GM12878 (cell line): ENCODE results near the gene B3GALT6. TPM values are rescaled to one million over a fixed set of nuclear protein-coding genes. Genes with fewer than 3 reads are reported as not detected.

ENCODE experiments used
- ATAC-seq: fragments of 200-7000 bp; cut with Tn5 transposase; 3 replicates; pipeline ENCODE4 v1.9.1; 2020; ENCODE audit warnings: mild to moderate bottlenecking, moderate library complexity
- BruUV-seq: library from RNA; stranded (reverse); fragments of 400-500 nt; replicated peaks from 2 replicates; lab custom pipeline; 2021; lab: Mats Ljungman, UMichigan
- CTCF ChIA-PET: fragments of 300-600 bp; sonication (Branson Sonifier 250); formaldehyde crosslinking; extraction: SDS; loops from one replicate; lab custom pipeline; 2021; ENCODE audit warnings: inconsistent platforms; lab: Yijun Ruan, JAX
- POLR2A ChIA-PET: fragments of 350-600 bp; formaldehyde crosslinking; extraction: SDS; loops from one replicate; lab custom pipeline; 2021; ENCODE audit warnings: inconsistent platforms; lab: Charles Lee
- RAD21 ChIA-PET: fragments of 300-600 bp; sonication (Branson Sonifier 250); formaldehyde crosslinking; loops from one replicate; lab custom pipeline; 2023; ENCODE audit warnings: antibody characterized with exemption; ENCODE audit not compliant: unreplicated experiment; lab: Charles Lee
- SMC1A ChIA-PET: fragments of 300-600 bp; sonication (Branson Sonifier 250); formaldehyde crosslinking; loops from one replicate; lab custom pipeline; 2023; ENCODE audit not compliant: unreplicated experiment, uncharacterized antibody; lab: Charles Lee
- DNase-seq: peaks from one replicate; pipeline ENCODE4 v3.0.0-alpha.2; 2011; ENCODE audit warnings: low read depth, low spot score
- FAIRE-seq: peaks from 3 replicates; lab custom pipeline; 2011; peaks lifted over from hg19 to GRCh38; lab: Jason Lieb, UNC
- H2AFZ ChIP-seq: 2 replicates; pipeline ENCODE4 v1.6.0; 2011; ENCODE audit warnings: low read depth, low read length, control low read depth; ENCODE audit not compliant: control insufficient read depth
- H3K27ac ChIP-seq: 2 replicates; pipeline ENCODE4 v1.5.1; 2011; ENCODE audit warnings: control low read depth; ENCODE audit not compliant: control insufficient read depth, insufficient read depth
- H3K27me3 ChIP-seq, 2 experiments: replicated peaks in 1 of 2; 2 replicates each; pipeline versions ENCODE4 v1.6.0 to v1.6.1; 2011; ENCODE audit warnings: low read length in 1 of 2; ENCODE audit not compliant: control insufficient read depth in 2 of 2, insufficient read depth in 2 of 2
- H3K36me3 ChIP-seq, 2 experiments: 2 replicates each; pipeline ENCODE4 v1.5.1; 2011; ENCODE audit warnings: low read length in 1 of 2; ENCODE audit not compliant: control insufficient read depth in 2 of 2, insufficient read depth in 2 of 2
- H3K4me1 ChIP-seq: 2 replicates; pipeline ENCODE4 v1.6.1; 2011; ENCODE audit warnings: mild to moderate bottlenecking, low read length, moderate library complexity, mixed read lengths; ENCODE audit not compliant: control insufficient read depth, insufficient read depth
- H3K4me2 ChIP-seq: 2 replicates; pipeline ENCODE4 v1.6.0; 2011; ENCODE audit warnings: control low read depth; ENCODE audit not compliant: control insufficient read depth, insufficient read depth
- H3K4me3 ChIP-seq: fragments of 200-600 bp; sonication (generic); 2 replicates; pipeline ENCODE4 v1.5.1; 2016
- H3K79me2 ChIP-seq: 2 replicates; pipeline ENCODE4 v1.6.0; 2011; ENCODE audit warnings: low read length; ENCODE audit not compliant: control insufficient read depth, insufficient read depth
- H3K9ac ChIP-seq: 2 replicates; pipeline ENCODE4 v1.8.0; 2011; ENCODE audit warnings: low read length, control low read depth, mixed read lengths; ENCODE audit not compliant: control insufficient read depth, insufficient read depth
- H3K9me3 ChIP-seq: replicated peaks from 3 replicates; pipeline ENCODE4 v1.5.1; 2011; ENCODE audit warnings: mild to moderate bottlenecking, low read length; ENCODE audit not compliant: control insufficient read depth, insufficient read depth
- H4K20me1 ChIP-seq: 2 replicates; pipeline ENCODE4 v1.6.0; 2011; ENCODE audit not compliant: control insufficient read depth, insufficient read depth
- ATF7 ChIP-seq: fragments of 450-650 bp; IDR thresholded peaks from 2 replicates; pipeline ENCODE4 v1.6.1; 2016; ENCODE audit warnings: low read depth, mild to moderate bottlenecking
- BMI1 ChIP-seq: fragments of 450-650 bp; IDR thresholded peaks from 2 replicates; pipeline ENCODE4 v1.6.1; 2016; ENCODE audit warnings: mild to moderate bottlenecking, moderate library complexity, borderline replicate concordance
- CBX5 ChIP-seq: sonication (generic); IDR thresholded peaks from 2 replicates; pipeline ENCODE4 v1.6.1; 2016; ENCODE audit warnings: low read depth, moderate library complexity, mild to moderate bottlenecking, inconsistent platforms
- CHD1 ChIP-seq: IDR thresholded peaks from 2 replicates; pipeline ENCODE4 v1.6.1; 2012; ENCODE audit warnings: low read depth, low read length, improper control_type of control experiment
- EZH2 ChIP-seq: IDR thresholded peaks from 2 replicates; pipeline ENCODE4 v1.6.1; 2012; ENCODE audit warnings: low read depth, mild to moderate bottlenecking, control low read depth, inconsistent platforms, low read length, borderline replicate concordance; ENCODE audit not compliant: control insufficient read depth
- JUNB ChIP-seq: IDR thresholded peaks from 2 replicates; pipeline ENCODE4 v1.6.1; 2016; ENCODE audit warnings: antibody characterized with exemption, mild to moderate bottlenecking
- NR2C1 ChIP-seq: fragments of 450-650 bp; IDR thresholded peaks from 2 replicates; pipeline ENCODE4 v1.6.1; 2017; ENCODE audit warnings: antibody characterized with exemption, mild to moderate bottlenecking, moderate library complexity
- NR2C2 ChIP-seq: IDR thresholded peaks from 2 replicates; pipeline ENCODE4 v1.6.1; 2011; ENCODE audit warnings: borderline replicate concordance, low read depth; ENCODE audit not compliant: control insufficient read depth, insufficient read length
- NR2F1 ChIP-seq: fragments of 450-650 bp; conservative IDR thresholded peaks from 2 replicates; pipeline ENCODE4 v1.6.1; 2017; ENCODE audit warnings: mild to moderate bottlenecking
- POLR2AphosphoS5 ChIP-seq: IDR thresholded peaks from 2 replicates; pipeline ENCODE4 v1.6.1; 2011; ENCODE audit warnings: mild to moderate bottlenecking, low read length, inconsistent platforms
- POU2F2 ChIP-seq: IDR thresholded peaks from 3 replicates; pipeline ENCODE4 v1.6.1; 2011; ENCODE audit warnings: low read depth, mild to moderate bottlenecking, low read length, borderline replicate concordance
- SMAD1 ChIP-seq: fragments of 450-650 bp; IDR thresholded peaks from 2 replicates; pipeline ENCODE4 v1.6.1; 2018; ENCODE audit warnings: mild to moderate bottlenecking, low read depth; ENCODE audit not compliant: partially characterized antibody
- SMARCA5 ChIP-seq: fragments of 450-650 bp; IDR thresholded peaks from 2 replicates; pipeline ENCODE4 v1.6.1; 2017; ENCODE audit warnings: mild to moderate bottlenecking
- ZBED1 ChIP-seq: IDR thresholded peaks from 2 replicates; pipeline ENCODE4 v1.6.1; 2016; ENCODE audit warnings: borderline replicate concordance
- WGBS: methylation state at CpG from one replicate; pipeline ENCODE4 v1.1.6; 2016; ENCODE audit warnings: low lambda C conversion rate; ENCODE audit not compliant: insufficient replicate concordance, insufficient coverage; ENCODE audit errors: missing lambda C conversion rate; 5-methylcytosine and 5-hydroxymethylcytosine counted together
- in situ Hi-C: fragments of 300-500 bp; cut with MboI; formaldehyde crosslinking; loops from 9 replicates; pipeline ENCODE4 v1.14.3; 2018; ENCODE audit warnings: mixed read lengths
- intact Hi-C: fragments of 100-400 bp; cut with micrococcal nuclease; formaldehyde crosslinking; loops from one replicate; pipeline ENCODE4 v1.14.2; 2022; ENCODE audit not compliant: unreplicated experiment
- polyA plus RNA-seq, 11 experiments: library from polyadenylated mRNA; depleted of rRNA in 4 of 11; unstranded in 6 of 11; stranded (reverse) in 5 of 11; fragments of >200 nt; fragmentation: Nextera tagmentation in 4 of 11; fragmentation: Illumina TruSeq in 1 of 11; extraction: Ambion mirVana in 4 of 11; extraction: Trizol in 1 of 11; gene quantifications; 1 replicate in 1 of 11; 2 replicates in 10 of 11; pipeline versions ENCODE4 v1.2.1 to v1.2.3, GENCODE V29; 2011 to 2016; ENCODE audit warnings: inconsistent platforms in 2 of 11, missing spikeins in 2 of 11, low read depth in 1 of 11
- total RNA-seq, 4 experiments: library from RNA; depleted of rRNA in 3 of 4; stranded (reverse); fragments of >200 nt in 3 of 4; fragmentation: Illumina TruSeq in 1 of 4; extraction: Trizol in 1 of 4; gene quantifications; 2 replicates each; pipeline versions ENCODE4 v1.2.1 to v1.2.3, GENCODE V29; 2013 to 2021
- TF ChIP-seq, protein P1 (sequence below): fragments of 450-650 bp; IDR thresholded peaks from 2 replicates; pipeline ENCODE4 v1.6.1; 2016; ENCODE audit warnings: mild to moderate bottlenecking, moderate library complexity, borderline replicate concordance
- TF ChIP-seq, protein P2 (sequence below): IDR thresholded peaks from 2 replicates; pipeline ENCODE4 v1.6.1; 2011; ENCODE audit warnings: borderline replicate concordance, low read depth, mild to moderate bottlenecking, moderate library complexity, mixed read lengths, low read length; ENCODE audit not compliant: insufficient read depth; ENCODE audit errors: extremely low read length

B3GALT6 gene
- total and polyA plus RNA-seq, 10 of the 15 experiments (the other 5 are each of a cell fraction or from before 2014, with no cell fraction given): 0.53 to 20.8 (median 4.5) TPM

- TF ChIP-seq, protein P1, sequence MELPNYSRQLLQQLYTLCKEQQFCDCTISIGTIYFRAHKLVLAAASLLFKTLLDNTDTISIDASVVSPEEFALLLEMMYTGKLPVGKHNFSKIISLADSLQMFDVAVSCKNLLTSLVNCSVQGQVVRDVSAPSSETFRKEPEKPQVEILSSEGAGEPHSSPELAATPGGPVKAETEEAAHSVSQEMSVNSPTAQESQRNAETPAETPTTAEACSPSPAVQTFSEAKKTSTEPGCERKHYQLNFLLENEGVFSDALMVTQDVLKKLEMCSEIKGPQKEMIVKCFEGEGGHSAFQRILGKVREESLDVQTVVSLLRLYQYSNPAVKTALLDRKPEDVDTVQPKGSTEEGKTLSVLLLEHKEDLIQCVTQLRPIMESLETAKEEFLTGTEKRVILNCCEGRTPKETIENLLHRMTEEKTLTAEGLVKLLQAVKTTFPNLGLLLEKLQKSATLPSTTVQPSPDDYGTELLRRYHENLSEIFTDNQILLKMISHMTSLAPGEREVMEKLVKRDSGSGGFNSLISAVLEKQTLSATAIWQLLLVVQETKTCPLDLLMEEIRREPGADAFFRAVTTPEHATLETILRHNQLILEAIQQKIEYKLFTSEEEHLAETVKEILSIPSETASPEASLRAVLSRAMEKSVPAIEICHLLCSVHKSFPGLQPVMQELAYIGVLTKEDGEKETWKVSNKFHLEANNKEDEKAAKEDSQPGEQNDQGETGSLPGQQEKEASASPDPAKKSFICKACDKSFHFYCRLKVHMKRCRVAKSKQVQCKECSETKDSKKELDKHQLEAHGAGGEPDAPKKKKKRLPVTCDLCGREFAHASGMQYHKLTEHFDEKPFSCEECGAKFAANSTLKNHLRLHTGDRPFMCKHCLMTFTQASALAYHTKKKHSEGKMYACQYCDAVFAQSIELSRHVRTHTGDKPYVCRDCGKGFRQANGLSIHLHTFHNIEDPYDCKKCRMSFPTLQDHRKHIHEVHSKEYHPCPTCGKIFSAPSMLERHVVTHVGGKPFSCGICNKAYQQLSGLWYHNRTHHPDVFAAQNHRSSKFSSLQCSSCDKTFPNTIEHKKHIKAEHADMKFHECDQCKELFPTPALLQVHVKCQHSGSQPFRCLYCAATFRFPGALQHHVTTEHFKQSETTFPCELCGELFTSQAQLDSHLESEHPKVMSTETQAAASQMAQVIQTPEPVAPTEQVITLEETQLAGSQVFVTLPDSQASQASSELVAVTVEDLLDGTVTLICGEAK: no peak
- TF ChIP-seq CHD1: no peak
- no peak for TF ChIP-seq POLR2AphosphoS5
- TF ChIP-seq ATF7: no peak
- no peak for TF ChIP-seq SMAD1
- TF ChIP-seq NR2F1: no peak
Observed at GRCh38 chr1:1274299-1274930, 42.4 kb downstream of the B3GALT6 start (continued).

DNA sequence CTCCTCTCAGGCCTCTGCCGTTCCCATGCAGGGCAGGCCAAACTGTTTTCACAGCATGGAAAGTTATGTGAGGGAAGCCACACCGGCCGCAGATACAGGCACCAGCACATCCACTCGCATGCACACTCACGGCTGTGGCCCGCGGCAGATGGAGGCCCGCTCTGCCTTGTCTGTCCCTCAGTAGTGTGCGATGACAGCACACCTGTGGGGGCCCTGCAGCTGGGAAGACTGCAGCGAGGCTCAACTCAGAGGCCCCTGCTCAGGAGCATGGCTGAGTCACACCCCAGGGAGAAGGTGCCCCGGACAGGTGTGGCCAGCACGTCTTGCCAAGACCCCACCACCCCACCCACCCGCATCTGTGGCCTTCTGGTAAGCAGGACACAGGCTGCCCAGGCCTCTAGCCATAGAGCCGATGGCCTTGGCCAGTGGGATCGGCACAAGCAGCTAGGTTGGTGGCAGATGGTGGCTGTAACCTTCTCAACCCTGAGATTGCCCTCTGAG, 42.9 kb downstream of the B3GALT6 start:
- Histone ChIP-seq H3K27ac (no peak overlapping the region), H3K79me2 (peaks cover 36% of the 10 kb centered on the region), H3K4me1 (peaks cover 18% of the 10 kb centered on the region), H4K20me1 (peaks cover 4% of the 10 kb centered on the region; the same call in 1 of the 2 replicates), H2AFZ (no peak overlapping the region), H3K4me3 (no peak overlapping the region), H3K4me2 (no peak overlapping the region), H3K27me3 (no peaks in the 10 kb centered on the region), H3K36me3 (peaks cover 0 to 4% of the 10 kb centered on the region in 2 experiments; a peak in 1 of 4 replicates), H3K9ac (no peak overlapping the region), H3K9me3 (no peaks in the 10 kb centered on the region)
- ChIA-PET POLR2A (no interaction called here), CTCF (interaction anchor here (0.6 to 1.0 kb wide), 2 partner anchors 14 to 154 kb away, joined by 3 to 4 read pairs; no protein-coding TSS in a partner anchor), RAD21 (no interaction called here), SMC1A (no interaction called here)
- in situ Hi-C loops: no loop called here
- WGBS: 94% methylated on average over 15 of the region's 15 CpGs
- ATAC-seq (no peak), FAIRE-seq (no peak), DNase-seq (no peak)
- intact Hi-C loops: no loop called here
- BruUV-seq: no TSS peak
- TF ChIP-seq, protein P2, sequence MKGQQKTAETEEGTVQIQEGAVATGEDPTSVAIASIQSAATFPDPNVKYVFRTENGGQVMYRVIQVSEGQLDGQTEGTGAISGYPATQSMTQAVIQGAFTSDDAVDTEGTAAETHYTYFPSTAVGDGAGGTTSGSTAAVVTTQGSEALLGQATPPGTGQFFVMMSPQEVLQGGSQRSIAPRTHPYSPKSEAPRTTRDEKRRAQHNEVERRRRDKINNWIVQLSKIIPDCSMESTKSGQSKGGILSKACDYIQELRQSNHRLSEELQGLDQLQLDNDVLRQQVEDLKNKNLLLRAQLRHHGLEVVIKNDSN: no peak
- TF ChIP-seq EZH2: no peak
- no peak for TF ChIP-seq BMI1
- no peak for TF ChIP-seq CBX5
- TF ChIP-seq SMARCA5: no peak
- TF ChIP-seq ZBED1: no peak
- no peak for TF ChIP-seq JUNB
- TF ChIP-seq SMAD1: no peak
- no peak for TF ChIP-seq NR2C2
- no peak for TF ChIP-seq NR2C1
- TF ChIP-seq POU2F2: no peak
